HCT116 (cell line): ENCODE results near the gene ELP2.

Experiments used
- CTCF ChIP-seq, 3 experiments: fragments of 200-600 bp in 1 of 3; sonication (generic) in 1 of 3; IDR thresholded peaks in 2 of 3; conservative IDR thresholded peaks in 1 of 3; 2 replicates each; pipeline ENCODE4 v1.5.1; 2012 to 2017; ENCODE audit warnings: low read depth in 2 of 3, low read length in 2 of 3, antibody characterized with exemption in 1 of 3, borderline replicate concordance in 1 of 3, control low read depth in 1 of 3, mild to moderate bottlenecking in 1 of 3, mixed read lengths in 1 of 3, mixed run types in 1 of 3, moderate library complexity in 1 of 3; ENCODE audit not compliant: insufficient read depth in 1 of 3
- EZH2 ChIP-seq: fragments of 200-600 bp; sonication (generic); IDR thresholded peaks from 2 replicates; pipeline ENCODE4 v1.6.1; 2017; ENCODE audit warnings: antibody characterized with exemption, mixed run types
- TCF7L2 ChIP-seq: IDR thresholded peaks from 2 replicates; pipeline ENCODE4 v1.7.0; 2011; ENCODE audit warnings: borderline replicate concordance, inconsistent platforms; ENCODE audit not compliant: insufficient read depth, insufficient read length; ENCODE audit errors: extremely low read depth

- TF ChIP-seq CTCF (IDR thresholded peaks at IDR 0.05 in 2 of 3, conservative IDR thresholded peaks at IDR 0.05 in 1 of 3; ENCODE audit: borderline replicate concordance in 1 of 3, insufficient read depth in 1 of 3, low read depth in 2 of 3, low read length in 2 of 3) (no peak), EZH2 (no peak), TCF7L2 (no peak)
These were observed 35.3 kb upstream of the ELP2 start for GRCh38 chr18:36094431-36094830.
